NCI-H128 (cell line): Measurements from ENCODE around the gene FSTL4.
"Not testable (repeated sequence)": the region's sequence is repeated elsewhere in the genome, so short reads cannot be mapped to it uniquely, and the experiment has no call there.

ENCODE experiments used
- DNase-seq: peaks from one replicate; lab custom pipeline; 2025; ENCODE audit not compliant: unreplicated experiment; lab: John Stamatoyannopoulos, UW

FSTL4 gene

GRCh38 chr5:133459474-133460160 is 152.7 kb downstream of the FSTL4 start:
- no peak for DNase-seq

GRCh38 chr5:133458435-133458834 is 153.9 kb downstream of the FSTL4 start:
- no peak for DNase-seq

- no peak for DNase-seq
These were observed 154.6 kb downstream of the FSTL4 start for GRCh38 chr5:133457439-133458355.

GRCh38 chr5:133456933-133457402 is 155.4 kb downstream of the FSTL4 start:
- no peak for DNase-seq

GRCh38 chr5:133455676-133456075 is 156.7 kb downstream of the FSTL4 start:
- DNase-seq, result no peak

- no peak for DNase-seq
These were observed 157.9 kb downstream of the FSTL4 start for GRCh38 chr5:133454442-133454841.

- DNase-seq, result no peak
These were observed 158.5 kb downstream of the FSTL4 start for GRCh38 chr5:133453831-133454230.

- DNase-seq, result no peak
These were observed 159.1 kb downstream of the FSTL4 start for GRCh38 chr5:133453084-133453780.

- DNase-seq, result no peak
These were observed 160.4 kb downstream of the FSTL4 start for GRCh38 chr5:133451926-133452325.

GRCh38 chr5:133450286-133450685 is 162.1 kb downstream of the FSTL4 start:
- DNase-seq, result no peak

- no peak for DNase-seq
These were observed 163.2 kb downstream of the FSTL4 start for GRCh38 chr5:133449181-133449580.

- no peak for DNase-seq
These were observed 165.9 kb downstream of the FSTL4 start for GRCh38 chr5:133446440-133446839.

GRCh38 chr5:133445744-133446143 is 166.6 kb downstream of the FSTL4 start:
- DNase-seq, result no peak

- DNase-seq, result not testable (repeated sequence)
These were observed 167.1 kb downstream of the FSTL4 start for GRCh38 chr5:133445204-133445603.

GRCh38 chr5:133444711-133445110 is 167.6 kb downstream of the FSTL4 start:
- DNase-seq, result no peak

GRCh38 chr5:133441166-133441815 is 171.1 kb downstream of the FSTL4 start:
- DNase-seq, result no peak

GRCh38 chr5:133440467-133441115 is 171.8 kb downstream of the FSTL4 start:
- no peak for DNase-seq

GRCh38 chr5:133439859-133440258 is 172.5 kb downstream of the FSTL4 start:
- no peak for DNase-seq

- DNase-seq, result no peak
These were observed 173.9 kb downstream of the FSTL4 start for GRCh38 chr5:133438487-133438886.

- DNase-seq, result no peak
These were observed 178.0 kb downstream of the FSTL4 start for GRCh38 chr5:133434336-133434735.
